ENCODE results near the gene LBHD2. TPM values are rescaled to one million over a fixed set of nuclear protein-coding genes. Genes with fewer than 3 reads are reported as not detected.

Gene LBHD2
- total RNA-seq, 1 experiment from 2014 or later: not detected

GRCh38 chr14:103125098-103126070 is 41.4 kb downstream of the LBHD2 start:
- no peak overlapping the region for H3K4me3 ChIP-seq (replicated peaks in 1 of 2; ENCODE audit: low read depth in 1 of 2, low read length in 2 of 2)
- H3K27me3 ChIP-seq (ENCODE audit: insufficient read depth, low read length): no peaks in the 10 kb centered on the region
- ChIA-PET RAD21 (ENCODE audit: low non-redundant PET in 1 of 2, low total read pairs in 2 of 2, uncharacterized antibody in 2 of 2, unreplicated experiment in 2 of 2) (no interaction called here), CTCF (interaction anchor here (1.1 kb wide), 2 partner anchors 15 to 20 kb away, joined by 3 to 4 read pairs; no protein-coding TSS in a partner anchor), POLR2A (no interaction called here)
- H3K9ac ChIP-seq (ENCODE audit: low read length): no peak overlapping the region
- intact Hi-C loops (cut with micrococcal nuclease): no loop called here
- H3K27ac ChIP-seq (ENCODE audit: low read depth, low read length): no peak overlapping the region; the same call in 1 of the 2 replicates
- DNase-seq (ENCODE audit: low read depth, low spot score): no peak
- H3K4me2 ChIP-seq (ENCODE audit: low read length): peak overlapping the region; percentile 94; the same call in 1 of the 2 replicates
- TF ChIP-seq JUND (IDR thresholded peaks at IDR 0.05) (no peak), EGR1 (IDR thresholded peaks at IDR 0.05; ENCODE audit: low read depth) (no peak), CBX3 (IDR thresholded peaks at IDR 0.05; ENCODE audit: low read depth) (no peak), CTCF (IDR thresholded peaks at IDR 0.05 in 2 of 3, conservative IDR thresholded peaks at IDR 0.05 in 1 of 3; ENCODE audit: borderline replicate concordance in 1 of 3, insufficient read depth in 1 of 3, low read depth in 2 of 3, low read length in 2 of 3) (no peak), ZBTB33 (IDR thresholded peaks at IDR 0.05; ENCODE audit: extremely low read depth, insufficient replicate concordance, low read length) (no peak), ZFX (IDR thresholded peaks at IDR 0.05) (no peak), YY1 (IDR thresholded peaks at IDR 0.05; ENCODE audit: extremely low read depth, insufficient replicate concordance, low read depth, low read length) (no peak), EZH2 (IDR thresholded peaks at IDR 0.05) (no peak), REST (IDR thresholded peaks at IDR 0.05; ENCODE audit: low read depth) (no peak), SP1 (IDR thresholded peaks at IDR 0.05; ENCODE audit: low read depth) (no peak), POLR2AphosphoS5 (IDR thresholded peaks at IDR 0.05; ENCODE audit: low read depth, low read length) (no peak)
- no peaks in the 10 kb centered on the region for H3K9me3 ChIP-seq (ENCODE audit: control insufficient read depth in 1 of 2, insufficient read depth in 1 of 2, low read depth in 1 of 2, low read length in 2 of 2)
- no peak for ATAC-seq
- H2AFZ ChIP-seq (ENCODE audit: low read depth, low read length, poor library complexity, severe bottlenecking): no peak overlapping the region
- BruUV-seq (replicated peaks): no TSS peak
- H3K9me2 ChIP-seq (ENCODE audit: insufficient read depth): no peaks in the 10 kb centered on the region
- H3K79me2 ChIP-seq (ENCODE audit: insufficient read depth, low read length): peaks cover 10% of the 10 kb centered on the region; the same call in 1 of the 2 replicates
- peaks cover 39 to 58% of the 10 kb centered on the region in 2 experiments for H3K4me1 ChIP-seq (ENCODE audit: control insufficient read depth in 1 of 2, insufficient read depth in 2 of 2, low read length in 2 of 2)
- peaks cover 0 to 2% of the 10 kb centered on the region in 2 experiments; a peak in 1 of 4 replicates for H3K36me3 ChIP-seq (ENCODE audit: control insufficient read depth in 1 of 2, insufficient read depth in 2 of 2, low read length in 2 of 2)
- no peaks in the 10 kb centered on the region for H4K20me1 ChIP-seq (ENCODE audit: insufficient read depth)
